ENCODE results near the gene SMYD5.

GRCh38 chr2:73217160-73217559 lies 3.1 kb downstream of the SMYD5 start:
- TF ChIP-seq CTCF (IDR thresholded peaks at IDR 0.05) (no peak), POLR2A (IDR thresholded peaks at IDR 0.05) (no peak), POLR2AphosphoS5 (IDR thresholded peaks at IDR 0.05) (no peak)

Measured in breast epithelium (tissue), 3 donors.